Measurements from ENCODE around the gene RPTOR.

Gene RPTOR

GRCh38 chr17:80910043-80910442 lies 365.4 kb downstream of the RPTOR start:
- DNase-seq (ENCODE audit: low read depth in 2 of 2) = no peak

GRCh38 chr17:80912476-80912875 lies 367.8 kb downstream of the RPTOR start:
- no peak for DNase-seq (ENCODE audit: low read depth in 2 of 2)

GRCh38 chr17:80913928-80914821 lies 369.5 kb downstream of the RPTOR start:
- DNase-seq (ENCODE audit: low read depth in 2 of 2) = no peak

- no peak for DNase-seq (ENCODE audit: low read depth in 2 of 2)
Observed at GRCh38 chr17:80916246-80916645, 371.6 kb downstream of the RPTOR start.

GRCh38 chr17:80917716-80918560 lies 373.3 kb downstream of the RPTOR start:
- no peak for DNase-seq (ENCODE audit: low read depth in 2 of 2)

- no peak for DNase-seq (ENCODE audit: low read depth in 2 of 2)
Observed at GRCh38 chr17:80918731-80919130, 374.1 kb downstream of the RPTOR start.

- DNase-seq (ENCODE audit: low read depth in 2 of 2) = no peak
Observed at GRCh38 chr17:80919331-80920311, 375.0 kb downstream of the RPTOR start.

- DNase-seq (ENCODE audit: low read depth in 2 of 2) = no peak
Observed at GRCh38 chr17:80920441-80920840, 375.8 kb downstream of the RPTOR start.

GRCh38 chr17:80921159-80921558 lies 376.5 kb downstream of the RPTOR start:
- DNase-seq (ENCODE audit: low read depth in 2 of 2) = no peak

- DNase-seq (ENCODE audit: low read depth in 2 of 2) = no peak
Observed at GRCh38 chr17:80921741-80922579, 377.3 kb downstream of the RPTOR start.

GRCh38 chr17:80922580-80923160 lies 378.0 kb downstream of the RPTOR start:
- no peak for DNase-seq (ENCODE audit: low read depth in 2 of 2)

GRCh38 chr17:80923211-80924110 lies 378.8 kb downstream of the RPTOR start:
- no peak for DNase-seq (ENCODE audit: low read depth in 2 of 2)

- DNase-seq (ENCODE audit: low read depth in 2 of 2) = no peak
Observed at GRCh38 chr17:80924111-80924806, 379.6 kb downstream of the RPTOR start.

GRCh38 chr17:80924807-80925610 lies 380.4 kb downstream of the RPTOR start:
- no peak for DNase-seq (ENCODE audit: low read depth in 2 of 2)

GRCh38 chr17:80925688-80926335 lies 381.2 kb downstream of the RPTOR start:
- no peak for DNase-seq (ENCODE audit: low read depth in 2 of 2)

GRCh38 chr17:80926591-80927250 lies 382.1 kb downstream of the RPTOR start:
- no peak for DNase-seq (ENCODE audit: low read depth in 2 of 2)

- no peak for DNase-seq (ENCODE audit: low read depth in 2 of 2)
Observed at GRCh38 chr17:80927791-80928216, 383.2 kb downstream of the RPTOR start.

Measured in fibroblast of skin of left biceps (primary cell).